ENCODE results near the gene CAPZB.

- no peak for TF ChIP-seq SIN3A (IDR thresholded peaks at IDR 0.05; ENCODE audit: borderline replicate concordance, insufficient read depth, low read length)
- TF ChIP-seq REST (IDR thresholded peaks at IDR 0.05; ENCODE audit: insufficient read depth in 1 of 2, low read depth in 2 of 2, low read length in 2 of 2) = no peak
- no peak for TF ChIP-seq POLR2AphosphoS5 (IDR thresholded peaks at IDR 0.05; ENCODE audit: low read depth, low read length)
Measured at GRCh38 chr1:19332832-19333231, 152.5 kb downstream of the CAPZB start.
